WTC11 (cell line): ENCODE results near the gene ADGRD2. TPM values are rescaled to one million over a fixed set of nuclear protein-coding genes. Genes with fewer than 3 reads are reported as not detected.

Experiments used
- ATAC-seq: fragments of 200-7000 bp; cut with Tn5 transposase; 2 replicates; pipeline ENCODE4 v1.10.0; 2021; ENCODE audit warnings: mild to moderate bottlenecking, moderate library complexity
- CTCF ChIA-PET: fragments of 300-600 bp; sonication (Branson Sonifier 250); formaldehyde crosslinking; loops from one replicate; lab custom pipeline; 2021; ENCODE audit warnings: antibody characterized with exemption; lab: Charles Lee
- POLR2A ChIA-PET: fragments of 350-600 bp; sonication (Branson Sonifier 250); formaldehyde crosslinking; loops from one replicate; lab custom pipeline; 2021; ENCODE audit warnings: antibody characterized with exemption; lab: Charles Lee
- DNase-seq: peaks from one replicate; pipeline ENCODE4 v3.0.0; 2021; ENCODE audit warnings: low spot score
- H3K27ac Mint-ChIP-seq: 2 replicates; pipeline ENCODE4 v1.8.0; 2021; ENCODE audit warnings: mixed read lengths
- H3K27me3 Mint-ChIP-seq: 2 replicates; pipeline ENCODE4 v1.8.0; 2021; ENCODE audit warnings: low read depth, mild to moderate bottlenecking, moderate library complexity, mixed read lengths
- H3K36me3 Mint-ChIP-seq: 2 replicates; pipeline ENCODE4 v1.8.0; 2021; ENCODE audit warnings: mixed read lengths
- H3K4me1 Mint-ChIP-seq: 2 replicates; pipeline ENCODE4 v1.8.0; 2022; ENCODE audit warnings: mixed read lengths
- H3K4me3 Mint-ChIP-seq: 2 replicates; pipeline ENCODE4 v1.8.0; 2021; ENCODE audit warnings: mild to moderate bottlenecking, moderate library complexity, mixed read lengths
- H3K9me3 Mint-ChIP-seq: 2 replicates; pipeline ENCODE4 v1.8.0; 2021; ENCODE audit warnings: mixed read lengths
- AFF4 ChIP-seq: sonication (generic); formaldehyde crosslinking; IDR thresholded peaks from 2 replicates; pipeline ENCODE4 v1.8.1; 2023; ENCODE audit warnings: mild to moderate bottlenecking, missing genetic modification reagents, borderline replicate concordance
- CBFB ChIP-seq: sonication (generic); formaldehyde crosslinking; IDR thresholded peaks from 2 replicates; pipeline ENCODE4 v1.8.1; 2022; ENCODE audit warnings: mild to moderate bottlenecking, low read depth, missing genetic modification reagents
- CTCF ChIP-seq: fragments of 200-600 bp; IDR thresholded peaks from 2 replicates; pipeline ENCODE4 v1.8.0; 2022; ENCODE audit warnings: antibody characterized with exemption
- EMX1 ChIP-seq: fragments of 250-450 bp; sonication (Bioruptor Pico); IDR thresholded peaks from 2 replicates; pipeline ENCODE4 v1.8.0; 2021; ENCODE audit warnings: mild to moderate bottlenecking
- KAT7 ChIP-seq: sonication (generic); formaldehyde crosslinking; IDR thresholded peaks from 2 replicates; pipeline ENCODE4 v1.8.1; 2023; ENCODE audit warnings: missing genetic modification reagents, mild to moderate bottlenecking, borderline replicate concordance
- MXD4 ChIP-seq: fragments of 250-450 bp; sonication (Bioruptor Pico); IDR thresholded peaks from 2 replicates; pipeline ENCODE4 v1.8.0; 2021; ENCODE audit warnings: mild to moderate bottlenecking, moderate library complexity, borderline replicate concordance
- NR2C2 ChIP-seq: sonication (generic); formaldehyde crosslinking; IDR thresholded peaks from 2 replicates; pipeline ENCODE4 v1.8.0; 2022; ENCODE audit warnings: mild to moderate bottlenecking, missing genetic modification reagents
- RORB ChIP-seq: fragments of 250-450 bp; sonication (Bioruptor Pico); IDR thresholded peaks from 2 replicates; pipeline ENCODE4 v1.9.0; 2021; ENCODE audit warnings: mild to moderate bottlenecking
- TEAD1 ChIP-seq: sonication (generic); formaldehyde crosslinking; IDR thresholded peaks from 2 replicates; pipeline ENCODE4 v1.8.0; 2022; ENCODE audit warnings: mild to moderate bottlenecking, missing genetic modification reagents
- USF1 ChIP-seq: sonication (generic); formaldehyde crosslinking; IDR thresholded peaks from 2 replicates; pipeline ENCODE4 v1.8.0; 2022; ENCODE audit warnings: mild to moderate bottlenecking, missing genetic modification reagents
- ZBTB43 ChIP-seq: sonication (generic); formaldehyde crosslinking; IDR thresholded peaks from 2 replicates; pipeline ENCODE4 v1.8.1; 2023; ENCODE audit warnings: mild to moderate bottlenecking, missing genetic modification reagents
- ZNF219 ChIP-seq: sonication (generic); formaldehyde crosslinking; IDR thresholded peaks from 2 replicates; pipeline ENCODE4 v1.8.0; 2023; ENCODE audit warnings: missing genetic modification reagents, mild to moderate bottlenecking, borderline replicate concordance
- ZNF232 ChIP-seq: sonication (generic); formaldehyde crosslinking; IDR thresholded peaks from 2 replicates; pipeline ENCODE4 v1.8.0; 2022; ENCODE audit warnings: mild to moderate bottlenecking, missing genetic modification reagents
- ZNF263 ChIP-seq: sonication (generic); formaldehyde crosslinking; IDR thresholded peaks from 2 replicates; pipeline ENCODE4 v1.8.1; 2022; ENCODE audit warnings: low read depth, mild to moderate bottlenecking, moderate library complexity, missing genetic modification reagents
- ZNF416 ChIP-seq: fragments of 250-450 bp; sonication (Bioruptor Pico); IDR thresholded peaks from 2 replicates; pipeline ENCODE4 v1.9.0; 2021; ENCODE audit warnings: mild to moderate bottlenecking, inconsistent platforms
- total RNA-seq: library from RNA; stranded (reverse); gene quantifications from 3 replicates; pipeline ENCODE4 v1.2.3, GENCODE V29; 2021

The ADGRD2 gene
- total RNA-seq, 1 experiment from 2014 or later, result 0.61 TPM

GRCh38 chr9:124492818-124493217, 42.6 kb downstream of the ADGRD2 start:
- H3K4me3 Mint-ChIP-seq, result no peak overlapping the region

GRCh38 chr9:124493218-124493617, 43.0 kb downstream of the ADGRD2 start:
- H3K27ac Mint-ChIP-seq, result no peak overlapping the region
- H3K9me3 Mint-ChIP-seq, result no peaks in the 10 kb centered on the region
- TF ChIP-seq ZNF219 (CRISPR knock-in tag) (no peak), ZNF263 (CRISPR knock-in tag) (no peak), ZNF416 (CRISPR knock-in tag) (no peak), RORB (CRISPR knock-in tag) (no peak), MXD4 (CRISPR knock-in tag) (no peak), EMX1 (CRISPR knock-in tag) (no peak), AFF4 (CRISPR knock-in tag) (no peak), NR2C2 (no peak), KAT7 (CRISPR knock-in tag) (no peak), USF1 (CRISPR knock-in tag) (no peak), ZNF232 (CRISPR knock-in tag) (no peak), CTCF (no peak), ZBTB43 (CRISPR knock-in tag) (no peak)
- no peak overlapping the region for H3K4me3 Mint-ChIP-seq
- peaks cover 2% of the 10 kb centered on the region; the same call in 1 of the 2 replicates for H3K27me3 Mint-ChIP-seq
- CTCF ChIA-PET, result interaction anchor here (1.7 kb wide), 1 partner anchor 44 kb away, joined by 5 read pairs; no protein-coding TSS in a partner anchor
- POLR2A ChIA-PET, result no interaction called here
- ATAC-seq, result no peak
- peaks cover 6% of the 10 kb centered on the region for H3K4me1 Mint-ChIP-seq
- H3K36me3 Mint-ChIP-seq, result no peaks in the 10 kb centered on the region
- no peak for DNase-seq

More at GRCh38 chr9:124492818-124493217, 42.6 kb downstream of the ADGRD2 start:
- ChIA-PET POLR2A (no interaction called here), CTCF (interaction anchor here (0.6 to 1.0 kb wide), 4 partner anchors 31 to 360 kb away, joined by 3 to 5 read pairs (median 3); partner anchors contain the start of gene WDR38)
- no peak for DNase-seq
- TF ChIP-seq CBFB (CRISPR knock-in tag), result no peak
- no peak for TF ChIP-seq MXD4 (CRISPR knock-in tag)
- TF ChIP-seq TEAD1 (CRISPR knock-in tag), result no peak
- Mint-ChIP-seq H3K9me3 (no peaks in the 10 kb centered on the region), H3K4me1 (peaks cover 6% of the 10 kb centered on the region), H3K27ac (no peak overlapping the region), H3K36me3 (no peaks in the 10 kb centered on the region), H3K27me3 (no peaks in the 10 kb centered on the region; the same call in 1 of the 2 replicates)
- no peak for ATAC-seq
